Endodermal cell (in vitro differentiated cells): ENCODE results near the gene PCGF5. TPM values are rescaled to one million over a fixed set of nuclear protein-coding genes. Genes with fewer than 3 reads are reported as not detected.

Experiments
- DNase-seq: peaks from one replicate; pipeline ENCODE4 v3.0.0-alpha.2; 2017
- H3K27ac ChIP-seq: 2 replicates; pipeline ENCODE4 v1.5.1; 2013; ENCODE audit warnings: mild to moderate bottlenecking, low read depth, low read length, moderate library complexity
- H3K27me3 ChIP-seq: 2 replicates; pipeline ENCODE4 v1.6.1; 2013; ENCODE audit warnings: mild to moderate bottlenecking, low read length, moderate library complexity; ENCODE audit not compliant: insufficient read depth, control insufficient read depth, poor library complexity, severe bottlenecking
- H3K36me3 ChIP-seq: 2 replicates; pipeline ENCODE4 v1.7.0; 2013; ENCODE audit warnings: mild to moderate bottlenecking, low read length, moderate library complexity; ENCODE audit not compliant: control insufficient read depth, insufficient read depth
- H3K4me1 ChIP-seq: one replicate; pipeline ENCODE4 v1.7.0; 2013; ENCODE audit warnings: low read length; ENCODE audit not compliant: control insufficient read depth, insufficient read depth
- H3K4me3 ChIP-seq: 2 replicates; pipeline ENCODE4 v1.5.1; 2013; ENCODE audit warnings: mild to moderate bottlenecking, low read length, moderate library complexity
- H3K9ac ChIP-seq: 2 replicates; pipeline ENCODE4 v1.6.1; 2013; ENCODE audit warnings: mild to moderate bottlenecking, low read length, moderate library complexity; ENCODE audit not compliant: poor library complexity, severe bottlenecking; ENCODE audit errors: extremely low read depth
- H3K9me3 ChIP-seq: 2 replicates; pipeline ENCODE4 v1.6.1; 2013; ENCODE audit warnings: mild to moderate bottlenecking, low read length, moderate library complexity; ENCODE audit not compliant: control insufficient read depth
- H3K27ac Mint-ChIP-seq: 2 replicates; pipeline ENCODE4 v1.8.0; 2020; ENCODE audit warnings: mixed read lengths
- H3K27me3 Mint-ChIP-seq: 2 replicates; pipeline ENCODE4 v1.8.0; 2021; ENCODE audit warnings: mild to moderate bottlenecking, mixed read lengths; ENCODE audit not compliant: insufficient read depth
- H3K36me3 Mint-ChIP-seq: 2 replicates; pipeline ENCODE4 v1.8.0; 2020; ENCODE audit warnings: low read depth, mixed read lengths
- H3K4me1 Mint-ChIP-seq: 2 replicates; pipeline ENCODE4 v1.8.0; 2020; ENCODE audit warnings: mixed read lengths
- H3K4me3 Mint-ChIP-seq: 2 replicates; pipeline ENCODE4 v1.8.0; 2020; ENCODE audit warnings: mild to moderate bottlenecking, moderate library complexity, mixed read lengths
- H3K9me3 Mint-ChIP-seq: 2 replicates; pipeline ENCODE4 v1.8.0; 2020; ENCODE audit warnings: mild to moderate bottlenecking, mixed read lengths
- CTCF ChIP-seq: fragments of 200-600 bp; sonication (generic); conservative IDR thresholded peaks from 2 replicates; pipeline ENCODE4 v1.5.0; 2021; ENCODE audit warnings: antibody characterized with exemption, mild to moderate bottlenecking
- WGBS, 2 experiments: methylation state at CpG; one replicate each; pipeline versions ENCODE4 v1.1.5 to v1.1.7; 2013; ENCODE audit warnings: missing lambda C conversion rate in 2 of 2, mixed read lengths in 1 of 2; ENCODE audit not compliant: insufficient coverage in 1 of 2, insufficient read length in 1 of 2; 5-methylcytosine and 5-hydroxymethylcytosine counted together
- total RNA-seq, 2 donors: library from RNA; stranded (reverse); fragmentation: NEBNext Ultra II Directional in 1 of 2; extraction: Animal tissue kit (Norgen Biotek cat#: 25700) in 1 of 2; gene quantifications; 2 replicates in 1 of 2; 3 replicates in 1 of 2; pipeline ENCODE4 v1.2.1, GENCODE V29; 2021

The PCGF5 gene
- total RNA-seq, 2 donors from 2014 or later = 6.8 to 9.2 TPM

- WGBS, 2 experiments = 80 to 97% methylated on average over 1 of the region's 1 CpG
- no peak for TF ChIP-seq CTCF
- Mint-ChIP-seq H3K4me1 (no peaks in the 10 kb centered on the region), H3K9me3 (no peaks in the 10 kb centered on the region), H3K4me3 (no peak overlapping the region), H3K36me3 (no peaks in the 10 kb centered on the region), H3K27ac (no peak overlapping the region), H3K27me3 (peaks cover 9% of the 10 kb centered on the region)
- no peak overlapping the region for H3K9ac ChIP-seq
- no peak for DNase-seq
- no peak overlapping the region for H3K4me3 ChIP-seq
- no peaks in the 10 kb centered on the region for H3K27me3 ChIP-seq
- no peaks in the 10 kb centered on the region for H3K9me3 ChIP-seq
- H3K27ac ChIP-seq = no peak overlapping the region
- no peaks in the 10 kb centered on the region for H3K4me1 ChIP-seq
- H3K36me3 ChIP-seq = no peaks in the 10 kb centered on the region
These were observed 21.7 kb upstream of the PCGF5 start for GRCh38 chr10:91198781-91199180.

GRCh38 chr10:91200314-91201212 lies 19.9 kb upstream of the PCGF5 start:
- no peaks in the 10 kb centered on the region for H3K36me3 ChIP-seq
- H3K4me3 Mint-ChIP-seq = no peak overlapping the region
- 74 to 94% methylated on average over 2 to 5 of the region's 5 CpGs for WGBS, 2 experiments
- H3K36me3 Mint-ChIP-seq = no peaks in the 10 kb centered on the region
- H3K27ac ChIP-seq = no peak overlapping the region
- peaks cover 7% of the 10 kb centered on the region for H3K27me3 Mint-ChIP-seq
- H3K9me3 ChIP-seq = no peaks in the 10 kb centered on the region
- H3K4me3 ChIP-seq = no peak overlapping the region
- peaks cover 1% of the 10 kb centered on the region for H3K4me1 Mint-ChIP-seq
- TF ChIP-seq CTCF = no peak
- no peaks in the 10 kb centered on the region for H3K4me1 ChIP-seq
- H3K9ac ChIP-seq = no peak overlapping the region
- no peak for DNase-seq
- H3K9me3 Mint-ChIP-seq = no peaks in the 10 kb centered on the region
- no peaks in the 10 kb centered on the region for H3K27me3 ChIP-seq
- H3K27ac Mint-ChIP-seq = no peak overlapping the region

- DNase-seq = no peak
- Mint-ChIP-seq H3K36me3 (no peaks in the 10 kb centered on the region), H3K4me1 (peaks cover 1% of the 10 kb centered on the region), H3K9me3 (no peaks in the 10 kb centered on the region), H3K27me3 (peaks cover 6% of the 10 kb centered on the region), H3K27ac (no peak overlapping the region), H3K4me3 (no peak overlapping the region)
- Histone ChIP-seq H3K9me3 (no peaks in the 10 kb centered on the region), H3K9ac (no peak overlapping the region), H3K4me3 (no peak overlapping the region), H3K27ac (no peak overlapping the region), H3K36me3 (no peaks in the 10 kb centered on the region), H3K4me1 (no peaks in the 10 kb centered on the region), H3K27me3 (no peaks in the 10 kb centered on the region)
- WGBS, 2 experiments = 92 to 100% methylated on average over 1 to 2 of the region's 3 CpGs
- no peak for TF ChIP-seq CTCF
These were observed 19.1 kb upstream of the PCGF5 start for GRCh38 chr10:91201213-91201996.
